ENCODE data around the gene MARCHF3.

GRCh38 chr5:127056896-127057295, 26.5 kb upstream of the MARCHF3 start:
- no peak for TF ChIP-seq CTCF (IDR thresholded peaks at IDR 0.05)
- no peak for TF ChIP-seq POLR2A (IDR thresholded peaks at IDR 0.05)

Measured in gastroesophageal sphincter (tissue), 3 donors.